Upper lobe of left lung (tissue), 6 donors: ENCODE results near the gene TAS2R60. TPM values are rescaled to one million over a fixed set of nuclear protein-coding genes. Genes with fewer than 3 reads are reported as not detected.
A peak's percentile ranks its signal among the peaks of the same experiment; 100 is the strongest.
"Not testable (repeated sequence)": the region's sequence is repeated elsewhere in the genome, so short reads cannot be mapped to it uniquely, and the experiment has no call there.

Experiments
- ATAC-seq, 2 donors: fragments of 200-7000 bp; cut with Tn5 transposase; one replicate each; pipeline ENCODE4 v1.9.1; 2022; ENCODE audit warnings: mild to moderate bottlenecking in 2 of 2, moderate library complexity in 2 of 2; ENCODE audit not compliant: low FRiP score in 2 of 2
- DNase-seq, 2 donors: peaks; one replicate each; pipeline ENCODE4 v3.0.0-alpha.2; 2019 to 2020
- H3K27ac ChIP-seq, 4 donors: fragments of 200-600 bp; sonication (generic); one replicate each; pipeline ENCODE4 v1.5.1; 2016 to 2019
- H3K27me3 ChIP-seq, 4 donors: fragments of 200-600 bp; sonication (generic); one replicate each; pipeline ENCODE4 v1.5.1; 2017 to 2019
- H3K36me3 ChIP-seq, 4 donors: fragments of 200-600 bp; sonication (generic); one replicate each; pipeline ENCODE4 v1.5.1; 2016 to 2019
- H3K4me1 ChIP-seq, 4 donors: fragments of 200-600 bp; sonication (generic); one replicate each; pipeline ENCODE4 v1.5.1; 2018 to 2019
- H3K4me3 ChIP-seq, 4 donors: fragments of 200-600 bp; sonication (generic); one replicate each; pipeline ENCODE4 v1.5.1; 2017 to 2019; ENCODE audit warnings: mild to moderate bottlenecking in 2 of 4, moderate library complexity in 1 of 4
- H3K9me3 ChIP-seq, 4 donors: fragments of 200-600 bp; sonication (generic); one replicate each; pipeline ENCODE4 v1.5.1; 2018 to 2019
- CTCF ChIP-seq, 6 experiments: fragments of 450-650 bp in 4 of 6; fragments of 200-600 bp in 2 of 6; sonication (generic) in 2 of 6; IDR thresholded peaks; one replicate each; pipeline ENCODE4 v1.5.1; 2016 to 2019; ENCODE audit warnings: antibody characterized with exemption in 6 of 6
- EP300 ChIP-seq, 4 donors: sonication (generic); formaldehyde crosslinking; IDR thresholded peaks; one replicate each; pipeline ENCODE4 v1.5.1; 2017; ENCODE audit warnings: antibody characterized with exemption in 4 of 4, control low read depth in 2 of 4
- POLR2A ChIP-seq, 4 donors: fragments of 450-650 bp; IDR thresholded peaks; one replicate each; pipeline ENCODE4 v1.5.1; 2016 to 2017; ENCODE audit warnings: antibody characterized with exemption in 4 of 4, mild to moderate bottlenecking in 2 of 4
- POLR2AphosphoS5 ChIP-seq, 2 donors: sonication (generic); formaldehyde crosslinking; IDR thresholded peaks; one replicate each; pipeline ENCODE4 v1.5.1; 2017; ENCODE audit warnings: antibody characterized with exemption in 2 of 2
- WGBS, 2 donors: methylation state at CpG; one replicate each; pipeline ENCODE4 v1.1.5; 2017 to 2018; 5-methylcytosine and 5-hydroxymethylcytosine counted together
- total RNA-seq, 6 donors: library from RNA; depleted of rRNA in 4 of 6; stranded (reverse); fragments of >200 nt in 4 of 6; gene quantifications; one replicate each; pipeline versions ENCODE4 v1.1.0 to v1.2.1, GENCODE V29; 2016 to 2021
- donor health status: DM: no; HTN: no; CAD: no; lungs with moderate emphysema.
- donor health status: DM: no; HTN: yes; CAD: no; lungs with severe emphysema.

The TAS2R60 gene
- total RNA-seq, 6 donors from 2014 or later: 0.83 to 3.1 (median 1.2) TPM; not detected in 3

DNA sequence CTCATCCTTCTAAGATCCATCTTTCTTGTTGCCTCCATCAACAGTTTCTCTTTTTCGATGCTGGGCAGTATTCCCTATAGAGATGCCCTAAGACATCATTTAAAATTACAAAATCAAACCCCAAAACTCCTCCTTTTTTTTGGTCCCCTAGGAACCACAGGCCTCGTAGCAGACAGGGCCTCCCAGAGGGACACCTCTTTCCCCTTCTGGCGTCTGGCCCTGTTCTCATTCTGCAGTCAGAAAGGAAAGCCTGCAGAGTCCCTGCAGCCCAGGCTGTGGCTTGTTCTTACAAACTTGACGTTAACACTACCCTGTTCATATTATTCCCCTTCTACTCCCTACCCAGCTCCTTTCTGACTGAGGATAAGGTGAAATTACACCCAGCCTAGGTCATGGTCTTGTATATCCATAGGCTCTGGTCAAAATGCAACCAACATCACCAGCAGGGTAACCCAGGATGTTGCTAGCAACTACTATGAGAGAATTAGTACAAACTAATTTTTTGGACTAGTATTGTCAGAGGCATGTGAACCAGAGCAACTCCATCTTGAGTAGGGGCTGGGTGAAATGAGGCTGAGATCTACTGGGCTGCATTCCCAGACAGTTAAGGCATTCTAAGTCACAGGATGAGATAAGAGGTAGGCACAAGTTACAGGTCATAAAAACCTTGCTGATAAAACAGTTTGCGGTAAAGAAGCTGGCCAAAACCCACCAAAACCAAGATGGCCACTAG, 31.1 kb upstream of the TAS2R60 start:
- peaks cover 18 to 40% (median 33%) of the 10 kb centered on the region in 4 donors for H3K4me1 ChIP-seq
- H3K4me3 ChIP-seq: no peak overlapping the region
- no peak for DNase-seq
- no peaks in the 10 kb centered on the region for H3K36me3 ChIP-seq
- H3K9me3 ChIP-seq: no peaks in the 10 kb centered on the region
- no peak overlapping the region for H3K27ac ChIP-seq
- ATAC-seq: no peak
- 70 to 80% methylated on average over 5 of the region's 5 CpGs for WGBS, 2 donors
- H3K27me3 ChIP-seq: no peaks in the 10 kb centered on the region
- no peak for TF ChIP-seq CTCF (IDR thresholded peaks at IDR 0.05)
- no peak for TF ChIP-seq POLR2AphosphoS5 (IDR thresholded peaks at IDR 0.05)

GRCh38 chr7:143413123-143413522, 30.1 kb upstream of the TAS2R60 start:
- no peak overlapping the region for H3K4me3 ChIP-seq

DNA sequence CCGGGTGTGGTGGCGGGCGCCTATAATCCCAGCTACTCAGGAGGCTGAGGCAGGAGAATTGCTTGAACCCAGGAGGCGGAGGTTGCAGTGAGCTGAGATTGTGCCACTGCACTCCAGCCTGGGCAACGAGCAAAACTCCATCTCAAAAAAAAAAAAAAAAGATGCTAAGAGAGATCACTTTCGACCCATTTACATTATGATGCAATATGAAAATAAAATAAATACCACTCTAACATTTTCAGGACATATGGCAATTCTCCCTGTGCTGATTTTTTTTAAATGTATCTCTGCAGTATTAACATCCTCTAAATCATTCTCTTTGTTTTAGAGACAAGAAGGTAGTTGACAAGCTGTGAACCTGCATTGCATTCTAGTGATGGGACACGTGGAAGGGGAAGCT, 28.0 kb upstream of the TAS2R60 start:
- not testable (repeated sequence) for ATAC-seq, H3K36me3 ChIP-seq, H3K27ac ChIP-seq, H3K27me3 ChIP-seq, H3K4me3 ChIP-seq, DNase-seq, H3K9me3 ChIP-seq, H3K4me1 ChIP-seq
- WGBS, 2 donors: 73 to 81% methylated on average over 7 of the region's 7 CpGs

More at GRCh38 chr7:143413123-143413522, 30.1 kb upstream of the TAS2R60 start:
- H3K36me3 ChIP-seq: no peaks in the 10 kb centered on the region
- H3K27me3 ChIP-seq: no peaks in the 10 kb centered on the region
- 83% methylated on average over 8 of the region's 8 CpGs for WGBS, 2 donors
- TF ChIP-seq POLR2A (IDR thresholded peaks at IDR 0.05): no peak
- no peak for TF ChIP-seq EP300 (IDR thresholded peaks at IDR 0.05)
- TF ChIP-seq CTCF (IDR thresholded peaks at IDR 0.05): no peak
- TF ChIP-seq POLR2AphosphoS5 (IDR thresholded peaks at IDR 0.05): no peak
- peaks cover 10 to 30% (median 24%) of the 10 kb centered on the region in 4 donors for H3K4me1 ChIP-seq
- no peaks in the 10 kb centered on the region for H3K9me3 ChIP-seq
- H3K27ac ChIP-seq: no peak overlapping the region
- ATAC-seq (no peak), DNase-seq (no peak)

DNA sequence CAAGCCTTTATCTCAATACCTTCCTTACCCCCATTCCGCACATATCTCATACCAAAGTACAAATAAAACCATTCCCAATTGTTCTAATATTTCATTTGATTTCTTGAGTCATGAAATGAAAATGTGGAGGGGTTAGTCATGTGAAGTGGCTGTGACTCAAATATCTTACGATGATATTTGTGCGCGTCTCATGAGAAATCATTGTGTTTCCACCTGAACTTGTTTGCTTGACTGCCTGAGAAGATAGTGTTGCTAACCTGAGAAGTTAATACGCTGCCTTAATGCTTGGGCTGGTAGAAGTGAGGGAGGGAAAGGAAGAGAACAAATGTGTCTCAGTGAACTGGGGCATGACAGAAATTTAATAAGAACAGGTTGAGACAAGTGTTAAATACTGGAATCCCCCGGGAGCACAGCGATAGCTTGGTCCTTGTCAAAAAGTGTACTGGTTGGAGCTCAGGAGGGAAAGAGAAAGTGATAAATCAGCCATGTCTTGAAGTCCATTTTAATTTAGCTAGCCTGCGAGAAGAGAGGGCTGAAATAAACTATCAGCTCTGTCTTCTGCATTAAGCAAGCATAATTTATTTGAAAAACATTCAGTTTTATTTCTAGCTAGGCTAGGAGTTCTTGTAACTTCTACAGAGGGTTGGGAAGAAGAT, 27.4 kb upstream of the TAS2R60 start:
- WGBS, 2 donors: 72 to 82% methylated on average over 8 of the region's 8 CpGs
- ATAC-seq (no peak), DNase-seq (no peak)
- Histone ChIP-seq H3K36me3 (no peaks in the 10 kb centered on the region), H3K9me3 (no peaks in the 10 kb centered on the region), H3K27ac (no peak overlapping the region), H3K4me1 (peaks cover 0 to 7% (median 3%) of the 10 kb centered on the region in 4 donors), H3K27me3 (no peaks in the 10 kb centered on the region), H3K4me3 (no peak overlapping the region)
- no peak for TF ChIP-seq CTCF (IDR thresholded peaks at IDR 0.05)
- no peak for TF ChIP-seq POLR2A (IDR thresholded peaks at IDR 0.05)
- no peak for TF ChIP-seq EP300 (IDR thresholded peaks at IDR 0.05)
- TF ChIP-seq POLR2AphosphoS5 (IDR thresholded peaks at IDR 0.05): no peak

GRCh38 chr7:143416565-143417149, 26.6 kb upstream of the TAS2R60 start:
- WGBS, 2 donors: 2 to 11% methylated on average over 3 of the region's 3 CpGs
- Histone ChIP-seq H3K4me3 (no peak overlapping the region), H3K9me3 (no peaks in the 10 kb centered on the region), H3K4me1 (peaks cover 0 to 6% (median 2%) of the 10 kb centered on the region in 4 donors), H3K36me3 (no peaks in the 10 kb centered on the region), H3K27ac (no peak overlapping the region), H3K27me3 (no peaks in the 10 kb centered on the region)
- ATAC-seq: peak in 1 of 2 donors; percentile 81
- no peak for DNase-seq
- TF ChIP-seq POLR2A (IDR thresholded peaks at IDR 0.05): no peak
- TF ChIP-seq CTCF (IDR thresholded peaks at IDR 0.05): peak; percentile 66 to 82 (median 74)
